H1 (cell line): Measurements from ENCODE around the gene KCNB1. TPM values are rescaled to one million over a fixed set of nuclear protein-coding genes. Genes with fewer than 3 reads are reported as not detected.

Experiments
- CTCF ChIA-PET: fragments of 300-600 bp; sonication (Branson Sonifier 250); formaldehyde crosslinking; loops from one replicate; lab custom pipeline; 2021; ENCODE audit not compliant: partially characterized antibody; lab: Charles Lee
- POLR2A ChIA-PET: fragments of 300-600 bp; sonication (Branson Sonifier 250); formaldehyde crosslinking; loops from one replicate; lab custom pipeline; 2021; ENCODE audit warnings: inconsistent platforms; ENCODE audit not compliant: partially characterized antibody; lab: Charles Lee
- DNase-seq, 2 experiments: peaks; one replicate each; pipeline versions ENCODE4 v3.0.0 to v3.0.0-alpha.2; 2010 to 2022; ENCODE audit warnings: low spot score in 2 of 2, low read depth in 1 of 2, mixed read lengths in 1 of 2
- FAIRE-seq: peaks from 2 replicates; lab custom pipeline; 2011; peaks lifted over from hg19 to GRCh38; lab: Jason Lieb, UNC
- H2AFZ ChIP-seq: 2 replicates; pipeline ENCODE4 v1.8.1; 2012; ENCODE audit warnings: low read length, inconsistent platforms
- H2AK5ac ChIP-seq: 2 replicates; pipeline ENCODE4 v1.6.1; 2013; ENCODE audit warnings: low read depth, low read length
- H2BK120ac ChIP-seq: replicated peaks from 2 replicates; pipeline ENCODE3; 2013; ENCODE audit warnings: low read depth, low read length, inconsistent platforms
- H2BK12ac ChIP-seq: 2 replicates; pipeline ENCODE4 v1.6.1; 2013; ENCODE audit warnings: low read depth, low read length
- H2BK15ac ChIP-seq: 2 replicates; pipeline ENCODE4 v1.6.1; 2013; ENCODE audit warnings: low read length
- H2BK20ac ChIP-seq: 2 replicates; pipeline ENCODE4 v1.6.1; 2013; ENCODE audit warnings: low read length
- H2BK5ac ChIP-seq: 2 replicates; pipeline ENCODE4 v1.6.1; 2013; ENCODE audit warnings: low read depth, low read length
- H3K14ac ChIP-seq: 2 replicates; pipeline ENCODE4 v1.6.1; 2013; ENCODE audit warnings: inconsistent platforms; ENCODE audit not compliant: insufficient read length
- H3K18ac ChIP-seq: 2 replicates; pipeline ENCODE4 v1.6.1; 2013; ENCODE audit warnings: low read length; ENCODE audit errors: extremely low read depth
- H3K23ac ChIP-seq: 2 replicates; pipeline ENCODE4 v1.6.1; 2013; ENCODE audit warnings: inconsistent platforms; ENCODE audit not compliant: insufficient read length
- H3K23me2 ChIP-seq: 2 replicates; pipeline ENCODE4 v1.6.1; 2013; ENCODE audit warnings: low read depth, low read length
- H3K27ac ChIP-seq: 2 replicates; pipeline ENCODE4 v1.6.1; 2011; ENCODE audit warnings: low read depth, low read length, inconsistent platforms
- H3K27me3 ChIP-seq, 4 experiments: replicated peaks in 1 of 4; 1 replicate in 1 of 4; 2 replicates in 3 of 4; pipeline versions ENCODE4 v1.6.1 to v1.8.1; 2011 to 2013; ENCODE audit warnings: low read length in 3 of 4, mild to moderate bottlenecking in 3 of 4, inconsistent platforms in 2 of 4, mixed read lengths in 2 of 4, moderate library complexity in 1 of 4; ENCODE audit not compliant: control insufficient read depth in 3 of 4, insufficient read depth in 3 of 4; ENCODE audit errors: extremely low read depth in 1 of 4
- H3K36me3 ChIP-seq, 4 experiments: 2 replicates each; pipeline versions ENCODE4 v1.6.1 to v1.8.1; 2011 to 2013; ENCODE audit warnings: mild to moderate bottlenecking in 4 of 4, low read length in 3 of 4, moderate library complexity in 2 of 4, control low read depth in 1 of 4, inconsistent platforms in 1 of 4; ENCODE audit not compliant: insufficient read depth in 4 of 4, control insufficient read depth in 2 of 4
- H3K4ac ChIP-seq: replicated peaks from 2 replicates; pipeline ENCODE3; 2013; ENCODE audit warnings: low read length, low read depth, mixed read lengths, inconsistent platforms; ENCODE audit not compliant: insufficient read length
- H3K4me1 ChIP-seq, 4 experiments: replicated peaks in 1 of 4; 1 replicate in 1 of 4; 2 replicates in 3 of 4; pipeline versions ENCODE4 v1.6.1 to v1.8.1; 2011 to 2013; ENCODE audit warnings: low read length in 3 of 4, inconsistent platforms in 2 of 4, mixed read lengths in 1 of 4; ENCODE audit not compliant: insufficient read depth in 4 of 4, control insufficient read depth in 3 of 4
- H3K4me2 ChIP-seq, 2 experiments: 2 replicates each; pipeline versions ENCODE4 v1.6.1 to v1.8.1; 2011 to 2013; ENCODE audit warnings: low read depth in 2 of 2, low read length in 2 of 2, control low read depth in 1 of 2, inconsistent platforms in 1 of 2, mild to moderate bottlenecking in 1 of 2; ENCODE audit not compliant: insufficient read depth in 1 of 2
- H3K4me3 ChIP-seq, 4 experiments: fragments of 200-600, 300-600 bp in 1 of 4; sonication (generic), shearing (Covaris generic), sonication (Bioruptor Twin) in 1 of 4; 2 replicates each; pipeline versions ENCODE4 v1.5.1 to v1.8.1; 2011 to 2016; ENCODE audit warnings: low read length in 4 of 4, low read depth in 3 of 4, control low read depth in 2 of 4, inconsistent platforms in 2 of 4, mild to moderate bottlenecking in 2 of 4, mixed read lengths in 1 of 4, moderate library complexity in 1 of 4; ENCODE audit not compliant: insufficient read depth in 2 of 4; ENCODE audit errors: extremely low read depth in 1 of 4
- H3K56ac ChIP-seq: replicated peaks from 2 replicates; pipeline ENCODE3; 2013; ENCODE audit warnings: low read depth, mild to moderate bottlenecking, mixed read lengths, low read length, inconsistent platforms; ENCODE audit not compliant: insufficient read length
- H3K79me1 ChIP-seq: 2 replicates; pipeline ENCODE4 v1.6.1; 2013; ENCODE audit warnings: low read depth, low read length, control low read depth
- H3K79me2 ChIP-seq, 2 experiments: 2 replicates each; pipeline versions ENCODE4 v1.6.1 to v1.8.1; 2012 to 2013; ENCODE audit warnings: low read length in 2 of 2, mild to moderate bottlenecking in 2 of 2, inconsistent platforms in 1 of 2; ENCODE audit not compliant: insufficient read depth in 2 of 2, control insufficient read depth in 1 of 2
- H3K9ac ChIP-seq, 4 experiments: replicated peaks in 1 of 4; 1 replicate in 1 of 4; 2 replicates in 3 of 4; pipeline versions ENCODE4 v1.6.1 to v1.8.1; 2011 to 2013; ENCODE audit warnings: low read depth in 3 of 4, low read length in 3 of 4, control low read depth in 2 of 4, mild to moderate bottlenecking in 2 of 4, moderate library complexity in 2 of 4, inconsistent platforms in 1 of 4; ENCODE audit errors: extremely low read depth in 1 of 4
- H3K9me3 ChIP-seq, 2 experiments: 2 replicates each; pipeline versions ENCODE4 v1.6.1 to v1.8.1; 2012 to 2013; ENCODE audit warnings: mild to moderate bottlenecking in 2 of 2, moderate library complexity in 2 of 2, control low read depth in 1 of 2, inconsistent platforms in 1 of 2, low read depth in 1 of 2, low read length in 1 of 2, mixed read lengths in 1 of 2; ENCODE audit not compliant: insufficient read depth in 2 of 2
- H4K20me1 ChIP-seq, 2 experiments: replicated peaks in 1 of 2; 2 replicates each; pipeline versions ENCODE3 to v1.8.1; 2011 to 2013; ENCODE audit warnings: inconsistent platforms in 2 of 2, low read length in 2 of 2, mild to moderate bottlenecking in 1 of 2; ENCODE audit not compliant: insufficient read depth in 2 of 2, control insufficient read depth in 1 of 2
- H4K5ac ChIP-seq: 2 replicates; pipeline ENCODE4 v1.6.1; 2013; ENCODE audit warnings: low read length, low read depth, mixed read lengths, inconsistent platforms; ENCODE audit not compliant: insufficient read length
- H4K8ac ChIP-seq: 2 replicates; pipeline ENCODE4 v1.8.0; 2013; ENCODE audit warnings: mild to moderate bottlenecking, moderate library complexity, low read length, inconsistent platforms; ENCODE audit not compliant: insufficient read depth; ENCODE audit errors: extremely low read depth
- H4K91ac ChIP-seq: replicated peaks from 2 replicates; pipeline ENCODE3; 2013; ENCODE audit warnings: low read length, mixed read lengths, inconsistent platforms; ENCODE audit not compliant: insufficient read length
- ASH2L ChIP-seq: fragments of 200-600, 300-600 bp; sonication (generic); IDR thresholded peaks from one replicate; pipeline ENCODE4 v1.7.1; 2017; ENCODE audit warnings: low read length
- BACH1 ChIP-seq: IDR thresholded peaks from 2 replicates; pipeline ENCODE4 v1.6.1; 2012; ENCODE audit warnings: low read length, improper control_type of control experiment
- CHD1 ChIP-seq: IDR thresholded peaks from 2 replicates; pipeline ENCODE4 v1.6.1; 2012; ENCODE audit warnings: low read depth, low read length, improper control_type of control experiment
- EP300 ChIP-seq, 2 experiments: IDR thresholded peaks; 1 replicate in 1 of 2; 2 replicates in 1 of 2; pipeline ENCODE4 v1.6.1; 2011 to 2012; ENCODE audit warnings: low read depth in 2 of 2, low read length in 2 of 2, mild to moderate bottlenecking in 2 of 2, borderline replicate concordance in 1 of 2, inconsistent platforms in 1 of 2, moderate library complexity in 1 of 2
- GABPA ChIP-seq: IDR thresholded peaks from 2 replicates; pipeline ENCODE4 v1.6.1; 2011; ENCODE audit warnings: mild to moderate bottlenecking, low read length, moderate library complexity, borderline replicate concordance; ENCODE audit not compliant: insufficient read depth
- JUN ChIP-seq: IDR thresholded peaks from 2 replicates; pipeline ENCODE4 v1.6.1; 2011; ENCODE audit warnings: low read depth, mild to moderate bottlenecking, improper control_type of control experiment, low read length
- KDM4A ChIP-seq: IDR thresholded peaks from one replicate; pipeline ENCODE4 v1.7.1; 2012; ENCODE audit warnings: low read depth, mild to moderate bottlenecking, moderate library complexity, low read length, inconsistent platforms; ENCODE audit not compliant: severe bottlenecking
- SIN3A ChIP-seq, 2 experiments: IDR thresholded peaks in 1 of 2; conservative IDR thresholded peaks in 1 of 2; 2 replicates each; pipeline ENCODE4 v1.6.1; 2011 to 2012; ENCODE audit warnings: low read length in 2 of 2, improper control_type of control experiment in 1 of 2, low read depth in 1 of 2, mild to moderate bottlenecking in 1 of 2
- TEAD4 ChIP-seq: IDR thresholded peaks from 2 replicates; pipeline ENCODE4 v1.6.1; 2012; ENCODE audit warnings: low read depth, low read length, inconsistent platforms, mixed read lengths
- YY1 ChIP-seq: IDR thresholded peaks from 2 replicates; pipeline ENCODE4 v1.6.1; 2011; ENCODE audit warnings: low read depth, mild to moderate bottlenecking, low read length
- WGBS, 2 experiments: shearing (Covaris generic) in 1 of 2; methylation state at CpG; one replicate each; pipeline versions ENCODE4 v1.1.6 to v1.1.7; 2013 to 2015; ENCODE audit warnings: low lambda C conversion rate in 2 of 2, mixed read lengths in 2 of 2, inconsistent platforms in 1 of 2, low coverage in 1 of 2, missing lambda C conversion rate in 1 of 2; ENCODE audit not compliant: insufficient replicate concordance in 2 of 2, insufficient coverage in 1 of 2, insufficient read length in 1 of 2; ENCODE audit errors: extremely low coverage in 1 of 2, missing lambda C conversion rate in 1 of 2; 5-methylcytosine and 5-hydroxymethylcytosine counted together
- polyA plus RNA-seq, 7 experiments: library from polyadenylated mRNA; depleted of rRNA in 3 of 7; stranded (reverse) in 5 of 7; unstranded in 2 of 7; fragments of >200 nt in 5 of 7; fragments of 200-250 nt in 2 of 7; gene quantifications; 1 replicate in 5 of 7; 2 replicates in 1 of 7; 4 replicates in 1 of 7; pipeline versions ENCODE4 v1.2.1 to v1.2.3, GENCODE V29; 2011 to 2013; ENCODE audit warnings: missing spikeins in 2 of 7, mixed read lengths in 2 of 7
- total RNA-seq: library from RNA; stranded (reverse); fragmentation: NEBNext Ultra II Directional; extraction: Animal tissue kit (Norgen Biotek cat#: 25700); gene quantifications from 2 replicates; pipeline ENCODE4 v1.2.1, GENCODE V29; 2021

The KCNB1 gene
- total and polyA plus RNA-seq, 2 of the 8 experiments (the other 6 are each of a cell fraction or from before 2014, with no cell fraction given), result 0.58 to 0.67 TPM

DNA sequence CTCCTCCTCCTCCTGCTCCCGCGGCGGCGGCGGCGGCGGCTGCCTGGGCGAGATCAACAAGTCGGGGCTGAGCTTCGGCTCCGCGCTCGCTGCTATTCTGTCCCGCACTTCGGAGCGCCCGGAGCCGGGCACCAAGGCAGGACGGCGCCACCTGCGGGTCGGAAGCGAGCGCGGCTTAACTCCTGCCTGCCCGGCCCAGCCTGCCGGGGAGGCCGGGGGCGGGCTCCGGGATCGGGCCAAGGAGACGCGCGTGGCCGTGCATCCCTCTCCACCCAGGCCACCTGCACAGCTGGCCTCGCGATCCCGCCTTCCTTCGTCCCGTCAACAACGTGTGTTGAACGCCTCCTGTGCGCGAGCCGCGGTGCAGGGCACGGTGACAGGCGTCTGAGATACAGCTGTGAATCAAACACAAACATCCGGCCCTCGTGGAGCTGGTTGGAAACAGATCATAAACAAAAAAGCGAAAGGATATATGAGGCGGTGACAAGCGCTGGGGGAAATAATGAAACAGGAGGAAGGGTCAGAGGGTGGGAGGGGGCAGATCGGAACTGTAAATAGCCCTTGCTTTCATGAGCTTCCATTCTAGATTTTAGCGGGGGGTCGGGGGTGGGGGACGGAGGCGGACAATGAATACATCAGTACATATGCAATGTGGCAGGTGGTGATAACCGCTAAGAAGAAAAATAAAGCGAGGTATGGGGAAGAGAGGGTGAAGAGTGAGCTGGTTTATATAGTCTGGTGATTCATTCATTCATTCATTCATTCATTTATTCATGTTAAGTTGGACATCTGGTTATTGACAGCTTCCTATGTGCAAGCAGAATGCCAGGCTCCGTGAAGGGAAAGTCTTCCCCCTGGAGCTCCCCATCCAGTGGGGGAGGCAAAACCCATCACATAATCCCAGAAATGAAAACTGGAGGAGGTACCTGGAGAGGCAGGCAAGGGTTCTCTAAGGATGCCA lies 2.0 kb upstream of the KCNB1 start:
- Histone ChIP-seq H3K23ac (no peak overlapping the region), H2AK5ac (no peak overlapping the region), H3K18ac (no peak overlapping the region), H4K5ac (no peak overlapping the region), H3K14ac (no peak overlapping the region), H3K36me3 (no peaks in the 10 kb centered on the region), H2BK120ac (no peak overlapping the region), H2BK12ac (no peak overlapping the region; the same call in 1 of the 2 replicates), H3K79me2 (no peaks in the 10 kb centered on the region), H3K23me2 (peaks cover 6% of the 10 kb centered on the region; the same call in 1 of the 2 replicates), H2BK15ac (peak overlapping the region; percentile 92; the same call in 1 of the 2 replicates), H2AFZ (peak overlapping the region; percentile 100; the same call in 1 of the 2 replicates), H3K27ac (no peak overlapping the region), H3K4me1 (peaks cover 0 to 5% (median under 1%) of the 10 kb centered on the region in 4 experiments; a peak in 2 of 7 replicates), H2BK5ac (no peak overlapping the region), H2BK20ac (no peak overlapping the region), H3K27me3 (peaks cover 0 to 12% (median 9%) of the 10 kb centered on the region in 4 experiments; a peak in 5 of 7 replicates), H3K4me2 (peak overlapping the region; percentile 50 to 100), H4K91ac (no peak overlapping the region), H4K20me1 (peaks cover 0 to 5% of the 10 kb centered on the region in 2 experiments), H3K9ac (peak overlapping the region in 2 of 4 experiments; percentile 38 to 52; a peak in 3 of 7 replicates), H3K4me3 (peak overlapping the region; percentile 41 to 72 (median 60)), H3K9me3 (peaks cover 0 to 3% of the 10 kb centered on the region in 2 experiments; a peak in 2 of 4 replicates), H3K4ac (no peak overlapping the region), H4K8ac (no peak overlapping the region), H3K56ac (no peak overlapping the region), H3K79me1 (no peaks in the 10 kb centered on the region)
- ChIA-PET POLR2A (interaction anchor here (0.9 to 1.5 kb wide), 6 partner anchors 36 to 197 kb away, joined by 3 to 4 read pairs (median 4); no protein-coding TSS in a partner anchor), CTCF (interaction anchor here (0.6 to 8.5 kb wide), 56 partner anchors 8 to 399 kb away, joined by 3 to 126 read pairs (median 4); no protein-coding TSS in a partner anchor)
- FAIRE-seq (no peak), DNase-seq (peak; percentile 57 to 92)
- WGBS, 2 experiments, result 6% methylated on average over 43 of the region's 61 CpGs; no CpG with 5 or more reads in 1 of the 2 experiments
- 0 out of 2 replicates have a peak, but pooled peaks have one; percentile 40 for TF ChIP-seq GABPA
- no peak for TF ChIP-seq KDM4A
- TF ChIP-seq YY1, result 0 out of 2 replicates have a peak, but pooled peaks have one; percentile 31
- TF ChIP-seq ASH2L, result no peak
- TF ChIP-seq EP300 (IDR thresholded peaks at IDR 0.05; ENCODE audit: borderline replicate concordance in 1 of 2, low read depth in 2 of 2, low read length in 2 of 2), result peak in 1 of 2 experiments; percentile 39; a peak in 1 of 3 replicates
- TF ChIP-seq CHD1, result no peak
- TF ChIP-seq SIN3A (conservative IDR thresholded peaks at IDR 0.05 in 1 of 2, IDR thresholded peaks at IDR 0.05 in 1 of 2; ENCODE audit: low read depth in 1 of 2, low read length in 2 of 2), result peak; percentile 29 to 68; a peak in 2 of 4 replicates
- TF ChIP-seq TEAD4, result no peak
- TF ChIP-seq BACH1, result peak; percentile 30; the same call in 1 of the 2 replicates
- TF ChIP-seq JUN, result no peak
